Hippocampal formation (tissue), 2 donors: ENCODE measurements around the gene IFNAR2.
A peak's percentile ranks its signal among the peaks of the same experiment; 100 is the strongest.
"Not testable (repeated sequence)": the region's sequence is repeated elsewhere in the genome, so short reads cannot be mapped to it uniquely, and the experiment has no call there.

Experiments
- DNase-seq, 2 donors: peaks; one replicate each; lab custom pipeline; 2025; lab: John Stamatoyannopoulos, UW

The IFNAR2 gene

DNA sequence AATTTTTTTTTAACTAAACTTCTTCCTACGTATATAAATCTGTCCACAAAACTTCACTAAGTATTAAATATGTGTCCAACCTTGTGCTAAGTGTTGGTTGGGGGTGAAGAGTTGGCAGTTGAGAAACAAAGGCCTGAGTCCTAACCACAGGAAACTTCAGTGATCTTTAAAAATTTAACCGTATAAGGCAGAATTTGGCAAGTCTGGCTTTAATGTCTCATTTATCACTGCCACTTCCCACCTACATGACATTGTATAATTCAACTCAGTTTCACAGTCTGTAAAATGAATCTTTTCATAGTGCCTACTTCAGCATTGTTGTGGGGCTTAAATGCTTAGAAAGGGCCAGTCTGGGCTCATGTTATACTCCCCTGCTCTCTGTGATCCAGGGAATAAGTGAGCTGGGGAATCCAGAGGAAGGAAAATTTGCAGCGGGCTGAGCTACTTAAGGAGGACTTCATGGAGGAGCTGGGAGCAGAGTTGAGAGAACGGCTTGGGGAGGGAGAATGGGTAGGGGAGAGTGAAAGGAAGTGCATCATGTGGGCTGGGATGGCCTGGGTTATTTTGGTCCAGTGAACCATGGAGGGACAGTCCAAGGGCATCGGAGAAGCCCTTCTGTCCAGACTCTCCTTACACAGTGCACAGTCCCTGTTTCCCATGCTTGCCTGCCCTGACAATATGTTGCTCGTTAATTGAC lies 14.5 kb downstream of the IFNAR2 start:
- no peak for DNase-seq

- no peak for DNase-seq
Observed at GRCh38 chr21:33244779-33245105, 15.0 kb downstream of the IFNAR2 start.

DNA sequence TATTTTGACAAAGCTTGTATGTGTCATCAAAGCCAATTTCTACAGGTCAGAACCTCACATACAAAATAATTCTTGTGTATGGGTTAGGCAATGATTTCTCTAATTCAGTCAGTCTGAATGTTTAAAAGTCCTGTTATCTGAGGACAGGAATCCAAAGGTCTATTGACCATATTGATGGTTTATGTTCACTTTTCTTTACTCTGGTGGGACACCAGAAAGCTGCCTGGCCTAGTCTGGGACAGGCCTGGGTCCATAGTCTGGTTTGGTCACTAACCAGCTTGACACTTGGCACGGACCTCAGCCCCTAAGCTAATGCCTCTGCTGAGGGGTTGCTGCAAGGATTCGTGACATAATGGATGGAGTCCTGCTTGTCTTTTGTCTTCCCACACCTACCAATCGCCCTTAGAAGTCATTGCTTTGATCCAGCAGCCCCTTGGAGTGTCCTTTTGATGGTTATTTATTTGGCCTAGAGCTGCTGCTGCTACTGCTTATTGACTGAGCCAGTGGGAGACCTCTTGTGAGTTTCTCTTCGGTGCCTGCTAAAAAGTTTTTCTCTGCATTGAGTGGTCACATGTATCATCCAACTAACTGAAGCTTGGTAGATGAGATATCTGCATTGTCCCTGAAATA lies 15.7 kb downstream of the IFNAR2 start:
- DNase-seq = no peak

- DNase-seq = no peak
Observed at GRCh38 chr21:33246506-33246905, 16.8 kb downstream of the IFNAR2 start.

DNA sequence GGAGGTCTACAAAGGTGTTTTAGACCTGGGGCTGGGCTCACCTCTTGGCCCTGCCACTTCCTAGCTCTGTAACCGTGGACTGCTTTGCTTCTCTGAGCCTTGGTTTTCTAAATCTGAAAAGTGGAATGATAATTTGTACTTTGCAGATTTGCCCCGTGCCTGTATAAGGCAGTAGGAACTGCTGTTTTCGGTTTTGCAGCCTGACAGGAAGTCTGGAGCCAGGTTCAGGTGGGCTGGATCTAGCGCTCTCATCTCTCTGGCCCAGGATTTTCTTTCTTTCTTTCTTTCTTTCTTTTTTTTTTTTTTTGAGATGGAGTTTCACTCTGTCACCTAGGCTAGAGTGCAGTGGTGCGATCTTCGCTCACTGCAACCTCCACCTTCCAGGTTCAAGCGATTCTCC lies 17.2 kb downstream of the IFNAR2 start:
- no peak for DNase-seq

DNA sequence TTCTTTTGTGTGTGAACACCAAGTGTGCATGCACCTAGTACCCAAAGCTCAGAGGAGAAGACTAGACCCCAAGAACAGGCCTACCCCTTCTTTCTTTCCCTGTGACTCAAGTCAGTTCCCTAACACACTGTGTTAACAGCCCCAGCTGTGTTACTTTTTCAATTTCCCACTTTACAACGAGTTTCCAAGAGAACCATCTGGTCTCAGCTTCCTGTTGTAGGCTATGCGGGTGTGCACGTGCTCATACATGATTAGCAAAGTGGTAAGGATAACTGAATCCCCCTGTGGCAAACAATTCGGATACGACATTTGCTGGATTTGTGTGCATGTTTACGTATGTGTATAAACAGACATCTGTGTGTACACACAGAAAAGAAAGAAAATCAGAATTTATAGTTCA lies 17.9 kb downstream of the IFNAR2 start:
- DNase-seq = no peak

GRCh38 chr21:33249331-33250002 lies 19.7 kb downstream of the IFNAR2 start:
- DNase-seq = no peak

GRCh38 chr21:33251119-33251518 lies 21.4 kb downstream of the IFNAR2 start:
- DNase-seq = no peak

- not testable (repeated sequence) for DNase-seq
Observed at GRCh38 chr21:33253382-33253781, 23.6 kb downstream of the IFNAR2 start.

GRCh38 chr21:33254766-33255165 lies 25.0 kb downstream of the IFNAR2 start:
- DNase-seq = no peak

DNA sequence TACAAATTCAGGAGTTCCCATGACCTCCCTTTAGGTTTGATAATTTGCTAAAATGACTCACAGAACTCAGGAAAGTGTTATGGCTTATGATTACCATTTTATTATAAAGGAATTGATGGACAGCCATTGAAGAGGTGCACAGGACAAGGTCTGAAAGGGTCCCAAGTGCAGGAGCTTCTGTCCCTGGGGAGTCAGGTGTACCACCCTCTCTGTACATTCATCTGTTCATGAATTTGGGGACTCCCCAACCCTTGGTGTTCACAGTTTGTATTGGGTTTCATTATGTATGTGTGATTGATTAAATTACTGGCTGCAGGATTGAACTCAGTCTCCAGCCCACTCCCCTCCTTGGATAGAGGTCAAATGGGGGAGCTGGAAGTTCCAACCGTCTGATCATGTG lies 25.7 kb downstream of the IFNAR2 start:
- no peak for DNase-seq

GRCh38 chr21:33256019-33256418 lies 26.3 kb downstream of the IFNAR2 start:
- no peak for DNase-seq

GRCh38 chr21:33257094-33257803 lies 27.5 kb downstream of the IFNAR2 start:
- DNase-seq = no peak

DNA sequence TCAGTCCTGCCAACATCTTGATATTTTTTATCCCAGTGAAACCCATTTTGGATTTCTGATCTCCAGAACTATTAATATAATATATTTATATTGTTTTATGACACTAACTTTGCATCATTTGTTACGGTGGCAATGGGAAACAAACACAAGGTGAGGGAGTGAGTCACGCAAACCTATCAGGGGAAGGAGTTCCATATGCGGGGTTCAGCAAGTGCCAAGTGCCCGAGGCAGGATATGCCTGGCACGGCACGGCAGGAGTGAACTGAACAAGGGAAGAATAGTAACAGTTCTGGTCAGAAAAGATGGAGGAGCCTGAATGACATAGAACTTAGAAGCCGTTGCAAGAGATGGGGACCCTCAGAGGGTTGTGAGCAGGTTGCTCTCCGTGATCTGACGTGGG lies 28.7 kb downstream of the IFNAR2 start:
- no peak for DNase-seq

- DNase-seq = no peak
Observed at GRCh38 chr21:33259428-33259827, 29.7 kb downstream of the IFNAR2 start.

GRCh38 chr21:33259995-33260394 lies 30.3 kb downstream of the IFNAR2 start:
- peak; percentile 5 to 19 for DNase-seq

DNA sequence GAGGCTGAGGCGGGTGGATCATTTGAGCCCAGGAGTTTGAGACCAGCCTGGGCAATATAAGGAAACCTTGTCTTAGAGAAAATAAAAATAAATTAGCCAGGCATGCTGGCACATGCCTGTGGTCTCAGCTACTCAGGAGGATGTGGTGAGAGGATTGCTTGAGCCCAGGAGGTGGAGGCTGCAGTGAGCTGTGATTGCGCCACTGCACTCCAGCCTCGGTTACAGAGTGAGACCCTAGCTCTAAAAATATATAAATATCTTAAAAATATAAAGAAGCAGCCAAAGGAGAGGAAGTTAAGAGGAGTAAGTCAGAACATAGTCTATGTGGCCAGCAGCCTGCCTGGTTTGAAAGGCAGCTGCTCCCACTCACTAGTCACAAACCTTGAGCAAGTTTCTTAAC lies 31.9 kb downstream of the IFNAR2 start:
- DNase-seq = no peak

DNA sequence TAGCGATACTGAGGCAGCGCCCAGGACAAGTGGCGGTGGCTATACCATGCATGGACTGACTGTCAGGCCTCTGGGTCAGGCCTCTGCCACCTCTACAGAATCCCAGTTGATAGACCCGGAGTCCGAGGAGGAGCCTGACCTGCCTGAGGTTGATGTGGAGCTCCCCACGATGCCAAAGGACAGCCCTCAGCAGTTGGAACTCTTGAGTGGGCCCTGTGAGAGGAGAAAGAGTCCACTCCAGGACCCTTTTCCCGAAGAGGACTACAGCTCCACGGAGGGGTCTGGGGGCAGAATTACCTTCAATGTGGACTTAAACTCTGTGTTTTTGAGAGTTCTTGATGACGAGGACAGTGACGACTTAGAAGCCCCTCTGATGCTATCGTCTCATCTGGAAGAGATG lies 33.2 kb downstream of the IFNAR2 start:
- DNase-seq = no peak

DNA sequence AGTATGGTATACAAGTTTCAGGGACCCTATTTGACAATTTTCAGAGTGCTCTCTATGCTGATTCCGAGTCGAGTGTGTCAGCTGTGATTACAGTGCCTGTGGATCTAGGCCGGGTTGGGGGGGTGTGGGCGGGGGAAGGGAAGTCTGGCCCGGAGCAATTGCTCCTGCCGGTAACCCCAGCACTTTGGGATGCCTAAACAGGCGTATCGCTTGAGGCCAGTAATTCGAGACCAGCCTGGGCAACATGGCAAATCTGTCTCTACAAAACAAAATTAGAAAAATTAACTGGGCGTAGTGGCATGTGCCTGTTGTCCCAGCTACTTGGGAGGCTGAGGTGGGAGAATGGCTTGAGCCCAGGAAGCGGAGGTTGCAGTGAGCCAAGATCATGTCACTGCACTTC lies 34.8 kb downstream of the IFNAR2 start:
- DNase-seq = no peak

DNA sequence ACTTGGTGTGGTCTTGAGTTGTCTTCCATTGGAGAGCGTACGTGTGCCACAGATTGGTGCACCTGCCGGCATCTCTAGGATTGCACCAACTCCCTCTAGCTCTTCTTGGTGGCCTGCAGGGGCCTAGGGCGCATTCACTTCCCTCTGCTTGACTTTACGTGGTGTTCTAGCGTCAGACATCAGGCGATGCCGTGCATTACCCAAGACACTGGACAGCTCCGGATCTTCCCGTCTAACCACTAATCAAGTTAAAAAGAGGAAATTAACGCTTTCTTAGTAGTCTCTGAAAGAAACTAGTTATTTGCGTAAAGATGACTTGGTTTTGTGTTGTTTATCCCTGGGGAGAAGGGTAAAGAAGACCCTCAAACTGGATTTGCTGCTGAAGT lies 35.9 kb downstream of the IFNAR2 start:
- DNase-seq = peak; percentile 4 to 27

DNA sequence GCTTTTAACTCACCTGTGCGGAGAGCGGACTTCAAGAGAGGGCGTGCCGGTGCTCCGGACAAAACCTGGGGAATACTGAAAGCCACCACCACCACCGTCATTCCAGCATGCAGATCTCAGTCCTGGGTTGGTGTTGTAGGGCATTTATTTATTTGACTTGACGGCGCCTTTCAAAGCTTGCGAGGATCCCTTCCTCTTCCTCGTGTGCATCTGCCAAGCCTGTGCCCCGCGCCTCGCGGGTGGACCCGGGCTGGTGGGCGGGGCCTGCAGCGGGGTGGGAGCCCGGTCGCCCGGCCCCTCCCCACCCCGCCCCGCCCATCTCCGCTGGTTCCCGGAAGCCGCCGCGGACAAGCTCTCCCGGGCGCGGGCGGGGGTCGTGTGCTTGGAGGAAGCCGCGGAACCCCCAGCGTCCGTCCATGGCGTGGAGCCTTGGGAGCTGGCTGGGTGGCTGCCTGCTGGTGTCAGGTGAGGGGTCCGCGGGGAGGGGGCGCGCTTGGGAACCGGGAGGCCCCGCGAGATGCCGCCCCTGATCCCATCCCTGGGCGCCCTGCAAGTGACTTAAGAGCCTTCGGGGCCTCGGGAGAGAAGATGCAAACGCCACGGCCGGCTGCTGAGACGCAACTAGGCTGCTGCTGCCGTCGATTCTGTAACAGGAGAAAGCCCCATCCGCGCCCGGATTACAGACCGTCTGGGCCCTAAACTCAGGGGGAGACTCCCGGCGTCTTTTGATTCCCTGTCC lies 36.5 kb downstream of the IFNAR2 start, which contains the start of gene IL10RB:
IL10RB (plus strand) TSS at position 318 of the 739 bp plus-strand sequence; CDS start at position 417, 99 bp downstream.
- peak; percentile 25 to 63 for DNase-seq

- no peak for DNase-seq
Observed at GRCh38 chr21:33266789-33267135, 37.0 kb downstream of the IFNAR2 start.
